ENCODE data around the gene FICD.

FICD gene

GRCh38 chr12:108502922-108503321 is 12.2 kb upstream of the FICD start:
- DNase-seq (ENCODE audit: low read depth), result no peak

GRCh38 chr12:108505129-108505528 is 9.9 kb upstream of the FICD start:
- no peak for DNase-seq (ENCODE audit: low read depth)

- no peak for DNase-seq (ENCODE audit: low read depth)
Observed at GRCh38 chr12:108507971-108508642, 7.0 kb upstream of the FICD start.

- no peak for DNase-seq (ENCODE audit: low read depth)
Observed at GRCh38 chr12:108509806-108510205, 5.3 kb upstream of the FICD start.

- no peak for DNase-seq (ENCODE audit: low read depth)
Observed at GRCh38 chr12:108510836-108511235, 4.2 kb upstream of the FICD start.

- DNase-seq (ENCODE audit: low read depth), result peak; percentile 71
Observed at GRCh38 chr12:108511633-108512540, 3.2 kb upstream of the FICD start.

GRCh38 chr12:108514468-108514972 is 557 bp upstream of the FICD start:
- no peak for DNase-seq (ENCODE audit: low read depth)

- DNase-seq (ENCODE audit: low read depth), result no peak
Observed at GRCh38 chr12:108515916-108516315, 839 bp downstream of the FICD start.

GRCh38 chr12:108516511-108517275 is 1.6 kb downstream of the FICD start:
- DNase-seq (ENCODE audit: low read depth), result no peak

- no peak for DNase-seq (ENCODE audit: low read depth)
Observed at GRCh38 chr12:108517288-108518100, 2.4 kb downstream of the FICD start.

GRCh38 chr12:108518101-108518715 is 3.1 kb downstream of the FICD start:
- DNase-seq (ENCODE audit: low read depth), result no peak

- no peak for DNase-seq (ENCODE audit: low read depth)
Observed at GRCh38 chr12:108518716-108519496, 3.8 kb downstream of the FICD start.

- no peak for DNase-seq (ENCODE audit: low read depth)
Observed at GRCh38 chr12:108519558-108519957, 4.5 kb downstream of the FICD start.

GRCh38 chr12:108523365-108523764 is 8.3 kb downstream of the FICD start:
- no peak for DNase-seq (ENCODE audit: low read depth)

GRCh38 chr12:108525681-108526080 is 10.6 kb downstream of the FICD start:
- no peak for DNase-seq (ENCODE audit: low read depth)

- DNase-seq (ENCODE audit: low read depth), result no peak
Observed at GRCh38 chr12:108526482-108527165, 11.5 kb downstream of the FICD start.

GRCh38 chr12:108527166-108527496 is 12.1 kb downstream of the FICD start:
- no peak for DNase-seq (ENCODE audit: low read depth)

GRCh38 chr12:108530161-108530560 is 15.1 kb downstream of the FICD start:
- no peak for DNase-seq (ENCODE audit: low read depth)

- no peak for DNase-seq (ENCODE audit: low read depth)
Observed at GRCh38 chr12:108531929-108532848, 17.1 kb downstream of the FICD start.
